ENCODE data around the gene HCN2.
"Not testable (repeated sequence)": the region's sequence is repeated elsewhere in the genome, so short reads cannot be mapped to it uniquely, and the experiment has no call there.

HCN2 gene

GRCh38 chr19:571566-571974 is 18.1 kb upstream of the HCN2 start:
- no peak for DNase-seq (ENCODE audit: low read depth)

DNA sequence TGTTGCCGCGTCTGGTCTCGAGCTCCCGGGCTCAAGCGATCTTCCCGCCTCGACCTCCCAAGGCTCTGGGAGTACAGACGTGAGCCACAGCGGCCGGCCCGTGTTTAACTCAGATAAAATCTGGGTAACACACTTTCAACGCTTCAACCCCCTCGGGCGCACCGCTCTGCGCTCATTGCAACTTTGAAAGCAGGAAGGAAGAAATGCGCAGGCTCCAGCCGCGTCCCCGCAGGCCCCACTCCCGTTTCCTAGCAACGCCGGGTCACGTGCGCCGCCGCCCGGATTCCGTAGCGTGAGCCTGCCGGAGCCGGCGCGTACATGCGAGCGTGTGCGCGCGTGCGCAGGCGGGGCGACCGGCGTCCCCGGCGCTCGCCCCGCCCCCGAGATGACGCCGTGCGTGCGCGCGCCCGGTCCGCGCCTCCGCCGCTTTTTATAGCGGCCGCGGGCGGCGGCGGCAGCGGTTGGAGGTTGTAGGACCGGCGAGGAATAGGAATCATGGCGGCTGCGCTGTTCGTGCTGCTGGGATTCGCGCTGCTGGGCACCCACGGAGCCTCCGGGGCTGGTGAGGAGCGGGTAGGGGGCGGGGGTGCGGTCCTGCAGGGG is 17.4 kb upstream of the HCN2 start, which contains the start of gene BSG:
BSG (plus strand) TSS at position 457 of the 603 bp plus-strand sequence; CDS start at position 496, 39 bp downstream.
- DNase-seq (ENCODE audit: low read depth), result peak; percentile 94

DNA sequence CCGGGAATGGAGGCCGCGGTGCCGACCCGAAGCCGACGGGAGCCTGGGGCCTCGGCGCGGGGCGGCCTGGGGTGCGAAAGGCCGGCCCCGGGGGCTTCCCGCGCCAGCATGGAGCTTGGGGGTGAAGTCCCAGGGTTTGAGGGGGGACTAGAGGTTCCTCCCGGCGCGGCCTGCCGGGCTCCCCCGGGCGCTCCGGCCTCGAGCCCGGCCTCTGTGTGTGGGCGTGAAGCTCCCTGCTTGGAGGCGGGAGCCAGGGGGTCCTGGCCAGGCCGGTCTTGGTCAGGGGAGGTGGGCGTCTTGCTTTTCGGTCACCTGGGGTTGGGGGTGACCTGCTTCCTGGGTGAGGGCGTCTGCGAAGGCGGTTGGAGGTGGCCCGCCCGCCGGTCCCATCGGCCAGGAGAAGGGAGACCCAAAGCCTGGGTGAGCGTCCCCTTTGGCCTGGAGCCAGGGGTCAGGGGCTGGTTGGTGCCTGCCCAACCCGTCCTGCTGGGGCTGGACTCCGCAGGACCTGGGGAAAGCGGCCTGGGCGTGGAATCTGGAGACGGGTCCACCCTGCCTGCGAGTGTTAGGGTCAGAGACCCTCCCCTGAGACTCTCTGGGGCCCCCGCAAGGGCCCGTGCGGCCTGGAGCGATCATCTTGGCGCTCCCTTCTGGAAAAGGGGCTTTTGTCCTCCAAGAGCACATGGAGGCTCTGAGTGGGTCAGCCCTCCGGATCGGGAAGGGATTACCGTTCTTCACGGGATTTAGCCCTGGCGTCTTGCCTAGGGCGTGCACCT is 16.8 kb upstream of the HCN2 start:
- no peak for DNase-seq (ENCODE audit: low read depth)

GRCh38 chr19:573519-573825 is 16.2 kb upstream of the HCN2 start:
- DNase-seq (ENCODE audit: low read depth), result no peak

GRCh38 chr19:574658-575526 is 14.8 kb upstream of the HCN2 start:
- no peak for DNase-seq (ENCODE audit: low read depth)

DNA sequence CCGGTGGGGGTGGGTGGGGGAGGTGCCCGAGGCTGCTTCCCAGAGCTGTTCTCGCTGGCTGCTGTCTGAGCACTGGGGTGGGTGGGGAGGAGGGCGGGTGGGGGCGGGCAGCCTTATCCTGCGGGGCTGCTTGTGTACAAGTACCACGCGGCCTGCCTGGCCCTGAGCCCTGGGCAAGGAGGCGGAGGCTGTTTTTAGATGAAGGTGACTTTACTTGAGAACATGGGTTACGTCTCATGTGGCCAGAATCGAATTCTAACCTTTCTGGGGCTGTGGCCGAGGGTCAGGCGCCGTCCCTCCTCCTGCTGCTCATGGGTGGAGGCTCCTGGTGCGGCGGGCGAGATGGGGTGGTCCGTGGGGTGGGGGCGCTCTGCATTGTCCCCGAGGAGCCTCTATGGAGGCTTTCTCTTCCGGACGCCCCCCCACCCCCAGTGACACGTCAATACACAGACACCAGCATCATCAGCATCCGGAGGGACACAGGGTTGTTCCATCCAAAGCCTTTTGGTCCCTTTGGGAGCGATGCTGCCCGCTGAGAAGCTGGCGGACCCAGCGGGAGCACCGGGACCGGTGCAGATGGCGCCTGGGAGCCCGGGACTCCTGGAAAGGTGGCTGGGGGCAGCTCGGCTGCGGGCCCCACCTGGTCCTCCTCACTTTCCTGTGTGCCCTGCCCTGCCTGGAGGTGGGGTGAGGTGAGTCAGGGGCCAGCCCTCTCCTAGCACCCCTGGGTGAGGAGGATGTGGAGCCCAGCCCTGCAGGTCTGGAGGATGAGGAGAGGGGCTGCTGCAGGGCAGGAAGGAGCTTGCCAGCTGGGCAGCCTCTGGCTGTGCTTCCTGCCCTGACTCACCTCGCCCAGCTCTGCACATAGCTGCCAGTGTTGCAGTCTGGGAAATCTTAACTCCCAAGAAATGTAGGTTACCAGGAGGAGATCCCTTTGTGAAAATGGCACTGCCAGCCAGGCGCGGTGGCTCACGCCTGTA is 13.9 kb upstream of the HCN2 start:
- DNase-seq (ENCODE audit: low read depth), result no peak

DNA sequence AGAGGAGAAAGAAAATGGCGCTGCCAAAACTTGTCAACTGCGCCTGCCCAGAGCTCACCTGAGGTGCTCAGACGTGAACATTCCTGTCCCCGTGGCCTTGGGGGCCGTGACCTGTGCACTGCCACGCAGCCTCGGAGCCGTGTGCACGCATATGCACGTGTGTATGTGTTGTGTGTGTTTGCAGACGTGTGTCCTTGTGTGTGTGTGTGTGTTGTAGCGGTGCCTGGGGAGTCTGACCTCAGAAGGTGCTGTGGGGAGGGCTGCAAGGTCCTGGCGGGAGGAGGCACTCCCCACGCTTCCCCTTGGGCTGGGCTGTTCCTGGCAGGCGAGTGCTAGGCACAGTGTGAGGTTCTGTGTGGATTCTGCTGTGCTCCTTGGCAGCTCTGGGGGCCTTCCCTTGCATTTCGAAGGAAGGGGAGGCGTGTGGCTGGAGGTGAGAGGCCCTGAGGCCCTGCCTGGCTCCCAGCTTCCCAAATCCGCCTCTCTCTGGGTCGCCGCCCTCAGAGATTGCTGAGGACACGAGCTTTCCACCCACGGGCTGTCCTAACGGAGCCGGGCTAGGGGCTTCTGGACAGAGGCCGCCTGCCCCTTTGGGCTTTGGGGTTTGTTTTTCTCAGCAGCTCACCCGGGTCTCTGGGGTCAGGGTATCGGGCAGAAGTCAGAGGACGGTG is 12.8 kb upstream of the HCN2 start:
- no peak for DNase-seq (ENCODE audit: low read depth)

DNA sequence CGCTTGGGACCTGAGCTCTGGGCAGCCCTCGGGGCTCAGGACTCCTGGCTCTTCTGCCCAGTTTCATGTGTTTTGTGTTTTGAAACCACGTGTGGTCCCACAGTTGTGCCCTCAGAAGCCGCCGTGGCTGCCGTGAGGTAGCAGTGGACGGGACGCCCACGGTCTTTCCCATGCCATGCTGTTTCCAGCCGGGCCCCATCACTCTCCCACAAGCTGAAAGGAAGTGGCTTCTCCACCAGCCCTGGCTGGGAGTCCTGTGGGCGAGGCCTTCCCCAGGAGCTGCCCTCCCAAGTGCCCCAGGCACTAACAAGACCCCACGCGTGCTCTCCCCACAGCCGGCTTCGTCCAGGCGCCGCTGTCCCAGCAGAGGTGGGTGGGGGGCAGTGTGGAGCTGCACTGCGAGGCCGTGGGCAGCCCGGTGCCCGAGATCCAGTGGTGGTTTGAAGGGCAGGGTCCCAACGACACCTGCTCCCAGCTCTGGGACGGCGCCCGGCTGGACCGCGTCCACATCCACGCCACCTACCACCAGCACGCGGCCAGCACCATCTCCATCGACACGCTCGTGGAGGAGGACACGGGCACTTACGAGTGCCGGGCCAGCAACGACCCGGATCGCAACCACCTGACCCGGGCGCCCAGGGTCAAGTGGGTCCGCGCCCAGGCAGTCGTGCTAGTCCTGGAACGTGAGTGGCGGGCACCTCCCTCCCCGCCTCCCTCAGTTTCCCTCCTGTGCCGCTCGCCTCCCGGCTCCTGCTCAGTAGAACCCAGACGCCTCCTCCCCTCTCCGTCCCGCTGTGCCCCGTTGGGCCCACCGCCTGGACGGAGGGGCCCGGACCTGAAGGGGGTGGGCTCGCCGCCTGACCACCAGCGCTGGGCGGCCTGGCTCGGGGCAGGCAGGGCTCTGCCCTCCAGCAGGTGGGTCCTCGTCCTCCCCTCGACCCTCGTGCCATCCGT is 12.0 kb upstream of the HCN2 start:
- no peak for DNase-seq (ENCODE audit: low read depth)

- DNase-seq (ENCODE audit: low read depth), result no peak
These were observed 10.4 kb upstream of the HCN2 start for GRCh38 chr19:579111-579841.

DNA sequence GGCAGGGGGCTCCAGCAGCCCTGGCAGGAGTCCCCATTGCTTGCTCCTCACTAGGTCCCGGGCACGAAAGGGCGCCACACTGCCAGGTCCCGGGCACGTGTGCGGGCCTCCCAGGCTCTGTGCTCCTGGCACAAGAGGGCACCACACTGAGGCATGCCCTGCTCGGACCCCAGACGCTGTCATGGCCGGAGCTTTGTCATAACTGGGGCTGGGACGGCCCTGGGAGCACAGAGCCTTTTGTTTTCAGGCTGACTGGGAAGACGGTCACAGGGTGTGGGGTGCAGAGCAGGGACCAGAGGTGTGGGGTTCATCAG is 9.9 kb upstream of the HCN2 start:
- DNase-seq (ENCODE audit: low read depth), result no peak

- DNase-seq (ENCODE audit: low read depth), result no peak
These were observed 9.3 kb upstream of the HCN2 start for GRCh38 chr19:580274-580835.

DNA sequence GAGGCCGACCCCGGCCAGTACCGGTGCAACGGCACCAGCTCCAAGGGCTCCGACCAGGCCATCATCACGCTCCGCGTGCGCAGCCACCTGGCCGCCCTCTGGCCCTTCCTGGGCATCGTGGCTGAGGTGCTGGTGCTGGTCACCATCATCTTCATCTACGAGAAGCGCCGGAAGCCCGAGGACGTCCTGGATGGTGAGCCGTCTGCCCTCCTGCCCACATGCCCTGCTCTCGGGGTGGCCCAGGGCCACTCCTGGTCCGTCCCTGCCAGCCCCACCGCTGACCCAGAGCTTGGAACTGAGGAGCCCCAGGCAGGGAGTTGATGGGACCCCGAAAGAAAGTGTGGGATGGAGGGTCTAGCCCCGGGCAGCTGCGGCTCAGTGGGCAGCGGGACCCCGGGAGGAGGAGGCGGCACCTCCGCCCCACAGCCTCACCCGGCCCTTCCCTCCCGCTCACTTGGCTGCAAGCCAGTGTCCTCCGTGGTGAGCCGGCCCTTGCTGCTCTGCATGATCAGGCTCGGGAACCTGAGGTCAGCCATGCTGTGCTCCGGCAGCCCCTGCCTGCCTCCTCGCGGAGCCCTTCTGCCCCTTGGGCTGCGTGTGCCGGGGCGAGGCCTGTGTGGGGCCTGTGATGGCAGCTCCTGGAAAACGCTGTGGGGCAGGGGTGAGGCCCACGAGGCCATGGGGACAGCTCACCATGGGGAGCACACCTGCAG is 8.1 kb upstream of the HCN2 start:
- no peak for DNase-seq (ENCODE audit: low read depth)

- no peak for DNase-seq (ENCODE audit: low read depth)
These were observed 7.0 kb upstream of the HCN2 start for GRCh38 chr19:582497-583197.

DNA sequence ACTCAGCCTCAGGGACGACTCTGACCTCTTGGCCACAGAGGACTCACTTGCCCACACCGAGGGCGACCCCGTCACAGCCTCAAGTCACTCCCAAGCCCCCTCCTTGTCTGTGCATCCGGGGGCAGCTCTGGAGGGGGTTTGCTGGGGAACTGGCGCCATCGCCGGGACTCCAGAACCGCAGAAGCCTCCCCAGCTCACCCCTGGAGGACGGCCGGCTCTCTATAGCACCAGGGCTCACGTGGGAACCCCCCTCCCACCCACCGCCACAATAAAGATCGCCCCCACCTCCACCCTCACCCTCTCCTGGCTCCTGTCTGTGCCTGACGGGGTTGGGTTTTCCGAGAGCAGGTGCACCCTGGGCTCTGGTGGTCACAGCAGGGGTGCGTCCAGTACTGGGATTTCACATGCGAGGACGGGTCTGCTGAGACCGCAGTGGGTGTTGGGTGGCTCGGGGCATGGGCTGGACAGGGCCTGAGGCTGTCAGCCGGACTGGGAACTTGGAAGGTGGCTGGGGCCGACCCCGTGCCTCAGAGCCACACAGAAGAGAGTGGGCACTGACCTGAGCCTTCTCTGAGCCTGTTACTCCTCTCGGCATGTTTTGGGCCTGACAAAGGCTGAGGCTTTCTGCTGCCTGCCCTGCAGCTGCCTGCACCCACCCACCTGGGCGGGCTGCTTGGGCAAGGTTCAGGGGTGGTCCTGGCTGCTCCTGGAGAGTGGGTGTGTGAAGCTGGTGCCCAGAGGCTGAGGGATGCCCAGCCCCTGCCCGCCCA is 6.3 kb upstream of the HCN2 start:
- no peak for DNase-seq (ENCODE audit: low read depth)

- DNase-seq (ENCODE audit: low read depth), result no peak
These were observed 5.8 kb upstream of the HCN2 start for GRCh38 chr19:583968-584239.

DNA sequence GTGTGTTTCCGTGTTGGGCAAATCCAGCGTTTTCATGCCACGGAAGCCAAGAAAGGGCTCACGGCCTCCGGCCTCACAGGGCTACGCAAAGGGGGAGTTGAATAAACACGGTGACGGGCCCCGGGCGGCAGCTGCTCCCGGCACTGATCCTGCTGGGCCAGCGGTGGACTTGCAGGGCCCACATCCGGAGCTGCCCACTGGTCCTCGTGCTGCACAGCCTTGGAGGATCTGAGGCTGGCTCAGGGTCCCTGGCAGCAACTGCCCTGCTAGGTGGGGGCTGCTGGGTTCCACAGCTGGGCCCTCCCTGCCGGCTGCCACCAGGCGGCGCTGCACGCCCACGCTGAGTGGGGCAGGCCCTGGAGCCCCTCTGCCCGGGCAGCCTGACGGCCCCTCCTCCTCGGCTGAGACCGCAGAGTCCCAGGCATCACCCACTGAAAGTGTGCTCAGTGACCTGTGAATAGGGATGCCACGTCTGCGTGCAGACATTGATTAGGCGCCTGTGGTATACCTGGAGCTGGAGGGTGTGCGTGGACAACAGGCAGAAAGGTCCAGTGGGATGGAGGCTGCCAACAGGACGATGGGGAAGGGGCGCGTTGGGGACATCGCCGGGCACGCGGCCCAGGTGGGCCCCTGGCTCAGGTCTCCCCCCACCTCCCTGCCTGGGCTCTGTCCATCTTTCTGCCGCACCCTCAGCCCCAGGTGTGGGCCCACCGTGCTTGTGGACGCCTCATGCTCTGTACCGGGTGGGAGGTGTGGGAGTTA is 5.3 kb upstream of the HCN2 start:
- DNase-seq (ENCODE audit: low read depth), result no peak

DNA sequence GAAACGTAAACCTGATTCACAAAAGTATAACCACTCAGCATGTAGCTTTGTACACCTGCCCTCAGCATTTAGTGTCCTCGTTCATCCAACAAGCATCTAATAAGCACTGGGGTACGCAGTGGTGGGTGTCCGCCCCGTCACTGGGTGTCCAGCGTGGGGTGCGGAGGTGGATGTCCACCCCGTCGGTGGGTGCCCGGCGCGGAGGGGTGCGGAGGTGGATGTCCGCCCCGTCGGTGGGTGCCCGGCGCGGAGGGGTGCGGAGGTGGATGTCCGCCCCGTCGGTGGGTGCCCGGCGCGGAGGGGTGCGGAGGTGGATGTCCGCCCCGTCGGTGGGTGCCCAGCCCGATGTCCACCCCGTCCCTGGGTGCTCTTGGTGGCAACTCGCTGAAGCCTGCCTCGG is 4.5 kb upstream of the HCN2 start:
- not testable (repeated sequence) for DNase-seq (ENCODE audit: low read depth)
